MM.1S (cell line): ENCODE results near the gene ROR2.

ENCODE experiments used
- CTCF ChIP-seq: fragments of 300-600 bp; sonication (generic); IDR thresholded peaks from 2 replicates; pipeline ENCODE4 v1.5.1; 2016; ENCODE audit warnings: antibody characterized with exemption, low read length, mixed read lengths
- EZH2phosphoT487 ChIP-seq: fragments of 300-600 bp; sonication (generic); IDR thresholded peaks from 2 replicates; pipeline ENCODE4 v1.6.1; 2018; ENCODE audit warnings: antibody characterized with exemption, low read length

GRCh38 chr9:91583161-91583875, 366.7 kb downstream of the ROR2 start:
- no peak for TF ChIP-seq CTCF
- no peak for TF ChIP-seq EZH2phosphoT487
